ENCODE results near the gene EVI2A. TPM values are rescaled to one million over a fixed set of nuclear protein-coding genes. Genes with fewer than 3 reads are reported as not detected.
A peak's percentile ranks its signal among the peaks of the same experiment; 100 is the strongest.

EVI2A gene
- total RNA-seq, 2 donors from 2014 or later, result 31.9 to 39.3 TPM

DNA sequence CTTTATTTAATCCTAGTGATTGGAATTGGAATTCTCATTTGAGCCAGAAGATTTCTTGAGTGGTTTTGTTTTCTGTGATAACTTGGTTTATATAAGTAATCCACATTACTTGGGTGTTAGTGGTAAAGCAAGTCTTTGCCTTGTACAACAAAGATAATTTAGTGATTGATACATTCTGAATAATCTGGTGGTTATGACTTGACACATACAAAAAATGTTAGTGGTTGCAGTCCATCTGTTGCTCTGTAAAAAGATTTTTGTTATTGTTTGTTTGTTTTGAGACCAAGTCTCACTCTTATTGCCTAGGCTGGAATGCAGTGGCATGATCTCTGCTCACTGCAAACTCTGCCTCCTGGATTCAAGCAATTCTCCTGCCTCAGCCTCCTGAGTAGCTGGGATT is 37.6 kb downstream of the EVI2A start:
- no peak for DNase-seq
- peaks cover 2 to 5% of the 10 kb centered on the region in 2 donors for H3K36me3 Mint-ChIP-seq (ENCODE audit: insufficient read depth in 2 of 2)

DNA sequence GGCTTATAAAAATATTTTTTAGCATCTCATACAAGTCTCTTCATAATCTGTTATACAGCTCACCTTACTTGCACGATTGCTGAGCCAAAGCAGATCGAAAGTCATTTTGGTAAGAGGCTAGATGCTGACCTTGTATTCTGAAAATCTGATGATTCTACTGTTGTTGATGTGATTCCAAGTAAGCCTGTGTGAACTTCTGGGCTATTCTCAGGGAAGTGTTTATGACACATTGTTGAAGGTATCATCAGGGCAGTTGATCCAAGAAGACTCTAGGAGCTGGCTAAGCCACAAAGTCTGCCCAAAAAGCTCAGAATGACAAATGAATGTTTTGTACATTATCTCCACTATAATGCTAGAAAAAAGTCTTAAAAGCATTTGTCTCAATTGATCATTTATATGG is 40.4 kb downstream of the EVI2A start:
- DNase-seq, result no peak
- no peak for ATAC-seq (replicated peaks in 1 of 2)
- no peaks in the 10 kb centered on the region for H3K9me3 Mint-ChIP-seq
- no peaks in the 10 kb centered on the region for H3K27me3 Mint-ChIP-seq (ENCODE audit: low read depth)
- H3K4me1 Mint-ChIP-seq (ENCODE audit: low read depth), result no peaks in the 10 kb centered on the region
- H3K27ac Mint-ChIP-seq, result no peak overlapping the region
- peaks cover 0 to 1% of the 10 kb centered on the region in 2 donors for H3K36me3 Mint-ChIP-seq (ENCODE audit: insufficient read depth in 2 of 2)
- H3K4me3 Mint-ChIP-seq, result no peak overlapping the region

More for the DNA sequence above, 37.6 kb downstream of the EVI2A start:
- H3K27ac Mint-ChIP-seq, result no peak overlapping the region
- no peak overlapping the region for H3K4me3 Mint-ChIP-seq
- H3K9me3 Mint-ChIP-seq, result no peaks in the 10 kb centered on the region
- no peaks in the 10 kb centered on the region for H3K27me3 Mint-ChIP-seq (ENCODE audit: low read depth)
- H3K4me1 Mint-ChIP-seq (ENCODE audit: low read depth), result peaks cover 13% of the 10 kb centered on the region
- ATAC-seq (replicated peaks in 1 of 2), result no peak

DNA sequence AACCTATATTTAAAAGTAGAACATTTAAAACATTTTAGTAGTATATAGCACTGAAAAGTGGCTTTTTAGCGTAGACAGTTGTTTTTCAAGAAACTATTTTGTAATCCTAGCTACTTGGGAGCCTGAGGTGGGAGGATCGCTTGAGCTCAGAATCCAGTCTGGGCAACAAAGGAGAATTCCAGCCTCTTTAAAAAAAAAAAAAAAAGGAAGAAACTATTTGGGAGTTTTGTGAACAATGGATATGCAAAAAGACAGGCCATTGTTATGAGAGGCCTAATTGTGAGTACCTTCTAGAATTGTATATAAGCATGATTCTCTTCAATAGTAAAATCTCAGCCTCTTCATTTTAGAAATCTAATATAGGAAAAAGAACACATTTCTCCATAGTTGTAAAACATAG is 42.0 kb downstream of the EVI2A start:
- no peaks in the 10 kb centered on the region for H3K9me3 Mint-ChIP-seq
- H3K4me3 Mint-ChIP-seq, result no peak overlapping the region
- ATAC-seq (replicated peaks in 1 of 2) (no peak), DNase-seq (no peak)
- H3K27me3 Mint-ChIP-seq (ENCODE audit: low read depth), result no peaks in the 10 kb centered on the region
- no peaks in the 10 kb centered on the region for H3K4me1 Mint-ChIP-seq (ENCODE audit: low read depth)
- H3K36me3 Mint-ChIP-seq (ENCODE audit: insufficient read depth in 2 of 2), result peaks cover 0 to 3% of the 10 kb centered on the region in 2 donors
- no peak overlapping the region for H3K27ac Mint-ChIP-seq

DNA sequence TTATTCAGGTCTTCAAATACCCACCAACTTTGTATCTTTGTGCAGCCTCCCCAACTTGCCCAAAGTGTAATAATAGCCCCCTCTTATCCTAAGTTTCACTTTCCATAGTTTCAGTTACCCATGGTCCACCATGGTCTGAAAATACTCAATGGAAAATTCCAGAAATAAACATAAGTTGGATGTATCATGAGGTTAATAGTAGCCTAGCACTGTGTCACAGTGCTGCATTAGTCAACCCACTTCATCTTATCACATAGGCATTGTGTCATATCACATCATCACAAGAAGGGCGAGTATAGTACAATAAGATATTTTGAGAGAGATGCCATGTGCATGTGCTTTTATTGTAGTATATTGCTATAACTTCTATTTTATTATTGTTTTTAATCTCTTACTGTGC is 46.3 kb downstream of the EVI2A start:
- H3K4me1 Mint-ChIP-seq (ENCODE audit: low read depth), result no peaks in the 10 kb centered on the region
- peak overlapping the region; percentile 47 for H3K27ac Mint-ChIP-seq
- no peaks in the 10 kb centered on the region for H3K27me3 Mint-ChIP-seq (ENCODE audit: low read depth)
- ATAC-seq (replicated peaks in 1 of 2) (no peak), DNase-seq (no peak)
- H3K9me3 Mint-ChIP-seq, result no peaks in the 10 kb centered on the region
- peaks cover 0 to 3% of the 10 kb centered on the region in 2 donors for H3K36me3 Mint-ChIP-seq (ENCODE audit: insufficient read depth in 2 of 2)
- H3K4me3 Mint-ChIP-seq, result no peak overlapping the region

DNA sequence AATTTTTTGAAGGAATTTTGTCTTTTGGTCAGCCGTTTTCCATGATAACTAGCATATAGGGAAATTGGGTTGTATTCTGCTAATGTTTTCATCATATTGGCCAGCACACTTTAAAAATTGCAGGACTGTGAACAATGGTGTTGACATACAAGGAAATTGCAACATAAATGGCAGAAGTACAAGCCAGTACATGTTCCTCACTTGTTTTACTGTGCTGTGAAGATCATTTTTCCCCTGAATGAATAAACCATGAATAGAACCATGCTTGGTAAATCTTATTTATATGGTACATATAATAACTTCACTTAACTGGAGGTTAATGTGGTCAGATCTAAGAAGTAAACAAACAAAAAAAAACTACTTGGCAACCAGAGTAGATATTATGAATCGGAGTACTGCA is 47.2 kb downstream of the EVI2A start:
- Mint-ChIP-seq H3K4me3 (no peak overlapping the region), H3K4me1 (ENCODE audit: low read depth) (no peaks in the 10 kb centered on the region), H3K9me3 (no peaks in the 10 kb centered on the region), H3K27ac (no peak overlapping the region), H3K36me3 (ENCODE audit: insufficient read depth in 2 of 2) (peaks cover 0 to 3% of the 10 kb centered on the region in 2 donors), H3K27me3 (ENCODE audit: low read depth) (no peaks in the 10 kb centered on the region)
- no peak for ATAC-seq (replicated peaks in 1 of 2)
- no peak for DNase-seq

DNA sequence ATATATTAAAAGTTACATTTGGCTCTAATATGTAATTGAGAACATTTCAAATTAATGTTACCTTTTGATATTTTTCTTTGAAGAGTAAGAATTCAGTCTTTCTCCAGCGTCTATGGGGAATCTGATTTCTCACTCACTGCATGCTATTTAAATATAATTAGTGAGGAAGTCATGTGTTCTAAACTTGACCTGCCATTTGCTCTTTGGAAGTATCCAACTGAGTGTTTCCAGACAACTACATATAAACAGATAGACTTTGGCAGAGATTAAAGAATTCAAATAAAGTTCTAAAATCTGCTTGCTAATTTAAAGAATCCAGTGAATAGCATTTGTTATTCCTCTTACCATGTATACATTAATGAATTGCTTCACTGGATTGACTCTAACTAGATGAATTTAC is 47.9 kb downstream of the EVI2A start:
- Mint-ChIP-seq H3K9me3 (no peaks in the 10 kb centered on the region), H3K4me3 (no peak overlapping the region), H3K27me3 (ENCODE audit: low read depth) (no peaks in the 10 kb centered on the region), H3K4me1 (ENCODE audit: low read depth) (no peaks in the 10 kb centered on the region), H3K27ac (no peak overlapping the region), H3K36me3 (ENCODE audit: insufficient read depth in 2 of 2) (peaks cover 3% of the 10 kb centered on the region in 2 donors)
- DNase-seq, result no peak
- no peak for ATAC-seq (replicated peaks in 1 of 2)

DNA sequence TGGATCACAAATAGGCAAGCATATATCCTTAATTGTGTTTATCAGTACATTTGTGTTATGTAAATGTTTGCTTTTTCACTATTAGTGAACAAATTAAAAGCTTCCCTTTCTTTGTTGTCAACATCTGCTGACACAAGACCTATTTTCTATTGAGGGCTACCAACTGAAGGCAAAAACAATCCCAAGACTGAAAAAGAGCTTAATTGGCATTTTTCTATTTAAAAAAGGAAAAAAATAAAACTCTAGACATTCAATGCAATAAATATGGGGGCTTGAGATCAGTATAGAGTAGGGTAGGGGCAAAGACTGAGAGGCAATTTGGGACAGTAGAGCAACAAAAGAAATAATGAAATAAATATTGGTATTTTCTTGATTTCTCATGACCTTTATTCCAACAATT is 48.6 kb downstream of the EVI2A start:
- DNase-seq (no peak), ATAC-seq (replicated peaks in 1 of 2) (no peak)
- Mint-ChIP-seq H3K27ac (no peak overlapping the region), H3K4me3 (no peak overlapping the region), H3K9me3 (no peaks in the 10 kb centered on the region), H3K36me3 (ENCODE audit: insufficient read depth in 2 of 2) (peaks cover 3% of the 10 kb centered on the region in 2 donors), H3K27me3 (ENCODE audit: low read depth) (no peaks in the 10 kb centered on the region), H3K4me1 (ENCODE audit: low read depth) (no peaks in the 10 kb centered on the region)

DNA sequence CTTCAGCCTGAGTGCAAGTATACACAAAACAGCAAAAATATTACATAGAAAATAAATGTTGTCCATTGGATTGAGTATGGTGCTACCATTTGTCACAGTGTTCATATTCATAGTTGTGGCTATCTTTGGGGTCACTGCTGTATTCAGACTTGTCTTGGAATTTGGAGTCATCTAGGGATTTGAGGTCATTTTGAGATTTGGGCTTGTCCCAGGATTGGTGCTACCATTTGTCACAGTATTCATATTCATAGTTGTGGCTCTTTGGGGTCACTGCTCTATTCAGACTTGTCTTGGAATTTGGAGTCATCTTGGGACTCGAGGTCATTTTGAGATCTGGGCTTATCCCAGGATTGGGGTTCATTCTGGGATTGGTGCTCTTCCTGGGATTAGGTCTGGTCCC is 49.2 kb downstream of the EVI2A start:
- Mint-ChIP-seq H3K9me3 (no peaks in the 10 kb centered on the region), H3K36me3 (ENCODE audit: insufficient read depth in 2 of 2) (peaks cover 3% of the 10 kb centered on the region in 2 donors), H3K4me3 (no peak overlapping the region), H3K4me1 (ENCODE audit: low read depth) (no peaks in the 10 kb centered on the region), H3K27ac (no peak overlapping the region), H3K27me3 (ENCODE audit: low read depth) (no peaks in the 10 kb centered on the region)
- no peak for DNase-seq
- no peak for ATAC-seq (replicated peaks in 1 of 2)

DNA sequence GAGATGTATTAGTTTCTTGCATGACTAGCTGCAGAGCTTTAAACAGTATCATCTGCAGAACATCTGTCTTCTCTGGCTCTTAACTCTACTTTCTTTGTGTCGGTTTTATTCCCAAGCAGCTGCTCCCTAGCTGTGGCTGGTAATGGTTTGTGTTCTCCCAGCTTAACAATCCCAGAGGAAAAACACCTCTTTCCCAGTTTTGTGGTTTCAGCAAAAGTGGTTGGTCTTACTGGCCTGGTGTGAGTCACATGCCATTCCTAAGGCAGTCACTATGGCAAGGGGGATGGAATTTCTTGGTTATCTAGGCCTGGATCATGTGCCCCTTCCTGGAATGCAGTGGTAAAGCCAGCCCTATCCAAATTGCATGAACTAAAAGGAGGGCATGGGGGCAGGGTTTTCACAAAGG is 51.8 kb downstream of the EVI2A start:
- no peak overlapping the region for H3K4me3 Mint-ChIP-seq
- H3K36me3 Mint-ChIP-seq (ENCODE audit: insufficient read depth in 2 of 2), result peaks cover 3 to 4% of the 10 kb centered on the region in 2 donors
- H3K9me3 Mint-ChIP-seq, result no peaks in the 10 kb centered on the region
- H3K4me1 Mint-ChIP-seq (ENCODE audit: low read depth), result no peaks in the 10 kb centered on the region
- H3K27me3 Mint-ChIP-seq (ENCODE audit: low read depth), result no peaks in the 10 kb centered on the region
- DNase-seq, result no peak
- H3K27ac Mint-ChIP-seq, result no peak overlapping the region
- no peak for ATAC-seq (replicated peaks in 1 of 2)

DNA sequence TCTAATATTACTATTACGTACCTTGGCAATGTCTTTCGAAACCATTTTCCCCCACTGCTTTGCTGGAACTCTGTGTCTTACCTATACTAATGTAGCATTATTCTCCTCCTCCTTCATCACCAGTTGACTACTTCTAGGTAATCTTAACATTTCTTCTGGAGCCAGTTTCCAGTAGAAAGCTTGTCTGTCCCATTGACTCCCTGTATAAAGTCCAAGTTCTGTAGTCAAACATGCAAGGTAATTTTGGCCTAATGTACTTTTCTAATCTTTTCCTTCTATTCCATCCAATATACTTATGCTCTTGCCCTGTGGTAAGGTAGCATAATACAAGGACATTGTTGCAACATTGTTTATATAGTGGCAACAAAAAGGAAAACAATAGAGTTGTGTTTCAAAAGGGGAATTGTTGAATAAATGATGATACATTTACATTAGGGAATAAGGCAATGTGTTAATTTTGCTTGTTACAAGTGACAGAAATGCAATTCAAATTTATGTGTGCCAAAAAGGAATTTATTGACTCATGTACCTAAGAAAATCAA is 52.3 kb downstream of the EVI2A start:
- no peak overlapping the region for H3K27ac Mint-ChIP-seq
- ATAC-seq (replicated peaks in 1 of 2), result no peak
- H3K27me3 Mint-ChIP-seq (ENCODE audit: low read depth), result no peaks in the 10 kb centered on the region
- DNase-seq, result no peak
- no peak overlapping the region for H3K4me3 Mint-ChIP-seq
- H3K36me3 Mint-ChIP-seq (ENCODE audit: insufficient read depth in 2 of 2), result peaks cover 3 to 4% of the 10 kb centered on the region in 2 donors
- H3K9me3 Mint-ChIP-seq, result no peaks in the 10 kb centered on the region
- H3K4me1 Mint-ChIP-seq (ENCODE audit: low read depth), result no peaks in the 10 kb centered on the region

Other genes with a start within 250 kb of the EVI2A start
- gene NF1, start 226.6 kb downstream of the EVI2A start, total RNA-seq, result 10 to 100 TPM; 26.4 to 26.9 TPM
- gene OMG, start 24.4 kb downstream of the EVI2A start, total RNA-seq, result 1 to 10 TPM in 1 of 2 donors, under 1 TPM in 1; 0.42 to 1.1 TPM
- gene EVI2B, start 7.6 kb downstream of the EVI2A start, total RNA-seq, result 10 to 100 TPM; 28.0 to 37.3 TPM
- 10 to 100 TPM; 39.1 to 40.8 TPM for gene RAB11FIP4, start 70.1 kb upstream of the EVI2A start, total RNA-seq